Measurements from ENCODE around the gene TSPAN18.

GRCh38 chr11:44765676-44766075, 38.9 kb downstream of the TSPAN18 start:
- TF ChIP-seq CTCF (IDR thresholded peaks at IDR 0.05; ENCODE audit: poor library complexity) (no peak), EZH2phosphoT487 (IDR thresholded peaks at IDR 0.05; ENCODE audit: low read depth, severe bottlenecking, unreplicated experiment) (no peak), EZH2 (IDR thresholded peaks at IDR 0.05; ENCODE audit: borderline replicate concordance) (no peak)
